NB4 (cell line): ENCODE data around the gene PCLO.

ENCODE experiments used
- DNase-seq: peaks from one replicate; pipeline ENCODE4 v3.0.0; 2010; ENCODE audit warnings: low read depth
- H3K4me3 ChIP-seq: one replicate; pipeline ENCODE4 v1.5.1; 2011; ENCODE audit warnings: mild to moderate bottlenecking, low read depth, low read length, moderate library complexity
- MYC ChIP-seq: IDR thresholded peaks from 2 replicates; pipeline ENCODE4 v1.6.1; 2011; ENCODE audit warnings: low read depth, low read length
- POLR2A ChIP-seq: IDR thresholded peaks from 2 replicates; pipeline ENCODE4 v1.6.1; 2011; ENCODE audit warnings: mild to moderate bottlenecking; ENCODE audit not compliant: insufficient read length; ENCODE audit errors: extremely low read depth
- TF ChIP-seq, protein P1 (sequence below): IDR thresholded peaks from 2 replicates; pipeline ENCODE4 v1.6.1; 2011; ENCODE audit warnings: low read depth, low read length
- TF ChIP-seq, protein P2 (sequence below): IDR thresholded peaks from one replicate; pipeline ENCODE4 v1.5.1; 2012; ENCODE audit warnings: low read depth, low read length

Gene PCLO

DNA sequence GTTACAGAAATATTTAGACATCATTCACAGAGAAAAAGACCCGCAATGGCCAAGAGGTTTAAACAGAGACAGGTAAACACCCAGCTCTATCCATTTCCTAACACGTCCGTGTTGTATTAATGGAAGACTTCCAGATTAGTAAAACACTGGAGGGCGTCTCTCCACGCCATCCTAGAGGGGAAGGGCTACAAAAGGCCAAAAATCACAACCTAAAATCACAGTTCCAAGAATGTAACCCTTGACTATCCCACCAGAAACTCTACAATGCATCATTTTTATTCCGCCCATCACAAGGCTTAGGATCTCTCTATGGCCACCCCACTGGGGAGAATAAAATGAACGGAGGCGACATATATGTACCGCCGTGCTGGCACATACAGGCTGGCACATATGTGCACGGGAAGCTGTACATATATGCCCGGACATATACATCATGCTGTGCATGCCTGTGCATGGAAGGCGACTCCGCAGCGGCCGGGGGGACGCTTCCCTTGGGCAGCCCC, 734 bp downstream of the PCLO start:
- TF ChIP-seq, protein P1, sequence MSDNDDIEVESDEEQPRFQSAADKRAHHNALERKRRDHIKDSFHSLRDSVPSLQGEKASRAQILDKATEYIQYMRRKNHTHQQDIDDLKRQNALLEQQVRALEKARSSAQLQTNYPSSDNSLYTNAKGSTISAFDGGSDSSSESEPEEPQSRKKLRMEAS: no peak
- TF ChIP-seq POLR2A (no peak), MYC (no peak)
- TF ChIP-seq, protein P2, sequence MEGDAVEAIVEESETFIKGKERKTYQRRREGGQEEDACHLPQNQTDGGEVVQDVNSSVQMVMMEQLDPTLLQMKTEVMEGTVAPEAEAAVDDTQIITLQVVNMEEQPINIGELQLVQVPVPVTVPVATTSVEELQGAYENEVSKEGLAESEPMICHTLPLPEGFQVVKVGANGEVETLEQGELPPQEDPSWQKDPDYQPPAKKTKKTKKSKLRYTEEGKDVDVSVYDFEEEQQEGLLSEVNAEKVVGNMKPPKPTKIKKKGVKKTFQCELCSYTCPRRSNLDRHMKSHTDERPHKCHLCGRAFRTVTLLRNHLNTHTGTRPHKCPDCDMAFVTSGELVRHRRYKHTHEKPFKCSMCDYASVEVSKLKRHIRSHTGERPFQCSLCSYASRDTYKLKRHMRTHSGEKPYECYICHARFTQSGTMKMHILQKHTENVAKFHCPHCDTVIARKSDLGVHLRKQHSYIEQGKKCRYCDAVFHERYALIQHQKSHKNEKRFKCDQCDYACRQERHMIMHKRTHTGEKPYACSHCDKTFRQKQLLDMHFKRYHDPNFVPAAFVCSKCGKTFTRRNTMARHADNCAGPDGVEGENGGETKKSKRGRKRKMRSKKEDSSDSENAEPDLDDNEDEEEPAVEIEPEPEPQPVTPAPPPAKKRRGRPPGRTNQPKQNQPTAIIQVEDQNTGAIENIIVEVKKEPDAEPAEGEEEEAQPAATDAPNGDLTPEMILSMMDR: no peak

DNA sequence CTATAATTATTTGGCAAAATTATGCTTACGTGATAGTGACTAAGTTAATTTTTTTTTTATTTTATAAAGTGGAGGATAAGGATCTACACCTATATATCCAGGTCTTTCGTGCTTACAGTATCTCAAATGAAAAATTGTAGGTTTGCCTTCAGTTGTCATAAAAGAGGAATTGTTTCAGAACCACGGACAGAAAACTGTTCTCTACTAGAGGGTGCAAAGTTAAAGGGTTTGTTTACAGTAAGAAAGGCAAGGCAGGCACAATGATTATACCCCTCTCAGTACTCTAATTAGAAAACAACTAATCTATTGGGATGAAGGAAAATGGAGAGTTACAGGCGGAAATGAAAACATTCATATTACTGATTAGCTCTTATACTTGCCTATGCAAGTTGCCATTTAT, 1.5 kb downstream of the PCLO start:
- H3K4me3 ChIP-seq: no peak overlapping the region
- DNase-seq: no peak
- TF ChIP-seq POLR2A (no peak), MYC (no peak)
- TF ChIP-seq, protein P2: no peak
- TF ChIP-seq, protein P1: no peak

More for the DNA sequence above, 734 bp downstream of the PCLO start:
- no peak overlapping the region for H3K4me3 ChIP-seq
- no peak for DNase-seq

DNA sequence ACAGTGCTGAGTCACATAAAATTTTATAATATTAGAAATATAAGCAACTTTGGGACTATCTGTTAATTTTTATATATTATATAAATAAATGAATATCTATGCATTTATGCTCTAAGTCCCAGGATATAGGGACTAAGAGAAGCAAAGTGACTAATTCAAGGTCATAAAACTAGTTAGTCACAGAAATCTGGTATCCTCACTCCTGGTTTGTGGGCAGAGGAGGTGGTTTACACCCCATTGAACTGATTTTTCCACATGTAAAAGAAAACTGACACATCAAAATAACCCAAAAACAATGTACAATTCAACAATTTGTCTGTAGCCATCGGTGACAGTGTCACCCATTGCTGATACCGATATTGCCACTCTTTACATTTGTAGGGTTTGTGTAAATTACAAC, 3.0 kb downstream of the PCLO start:
- no peak overlapping the region for H3K4me3 ChIP-seq
- TF ChIP-seq, protein P1: no peak
- no peak for TF ChIP-seq POLR2A
- TF ChIP-seq, protein P2: no peak
- no peak for TF ChIP-seq MYC
- DNase-seq: no peak

DNA sequence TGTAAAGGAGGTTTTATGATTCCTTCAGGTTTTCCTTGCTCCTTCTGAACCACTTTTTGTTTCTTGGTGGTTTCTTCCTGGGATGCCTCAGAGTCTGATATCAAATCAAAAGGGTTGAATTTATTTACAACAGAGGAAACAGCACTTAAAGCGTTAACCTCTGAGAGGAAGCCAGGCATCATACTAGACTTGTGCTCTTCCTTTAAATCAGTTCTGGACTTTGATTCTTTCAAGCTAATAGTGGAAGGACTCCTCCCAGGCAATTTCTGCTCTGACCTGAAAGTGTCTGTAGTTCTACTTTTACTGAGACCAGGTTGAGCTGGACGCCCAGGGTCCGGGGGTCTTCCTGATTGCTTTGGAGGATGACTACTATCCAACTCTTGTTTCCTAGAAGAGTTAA, 6.7 kb downstream of the PCLO start:
- no peak overlapping the region for H3K4me3 ChIP-seq
- no peak for DNase-seq
- TF ChIP-seq MYC (no peak), POLR2A (no peak)
- TF ChIP-seq, protein P1: no peak
- TF ChIP-seq, protein P2: no peak

DNA sequence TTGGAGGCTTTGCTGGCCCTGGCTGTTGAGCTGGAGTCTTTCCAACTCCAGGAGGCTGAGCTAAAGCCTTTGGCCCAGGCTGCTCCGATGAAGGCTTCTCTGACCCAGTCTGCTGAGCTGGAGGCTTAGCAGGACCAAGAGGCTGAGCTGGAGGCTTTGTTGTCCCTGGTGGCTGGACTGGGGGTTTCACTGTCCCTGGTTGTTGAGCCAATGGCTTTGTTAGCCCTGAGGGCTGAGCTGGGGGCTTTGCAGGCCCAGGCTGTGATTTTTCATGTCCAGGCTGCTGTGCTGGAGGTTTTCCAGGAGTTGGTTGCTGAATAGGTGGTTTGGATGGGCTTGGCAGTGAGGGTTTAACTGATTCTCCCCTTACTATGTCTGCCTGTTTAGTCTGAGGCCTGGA, 7.3 kb downstream of the PCLO start:
- H3K4me3 ChIP-seq: no peak overlapping the region
- no peak for TF ChIP-seq POLR2A
- TF ChIP-seq, protein P1: no peak
- no peak for TF ChIP-seq MYC
- TF ChIP-seq, protein P2: no peak
- no peak for DNase-seq
